Effector CD4-positive, alpha-beta T cell (primary cell): ENCODE measurements around the gene ANK3.

Experiments used
- DNase-seq: peaks from one replicate; pipeline ENCODE4 v3.0.0-alpha.2; 2020

Gene ANK3

DNA sequence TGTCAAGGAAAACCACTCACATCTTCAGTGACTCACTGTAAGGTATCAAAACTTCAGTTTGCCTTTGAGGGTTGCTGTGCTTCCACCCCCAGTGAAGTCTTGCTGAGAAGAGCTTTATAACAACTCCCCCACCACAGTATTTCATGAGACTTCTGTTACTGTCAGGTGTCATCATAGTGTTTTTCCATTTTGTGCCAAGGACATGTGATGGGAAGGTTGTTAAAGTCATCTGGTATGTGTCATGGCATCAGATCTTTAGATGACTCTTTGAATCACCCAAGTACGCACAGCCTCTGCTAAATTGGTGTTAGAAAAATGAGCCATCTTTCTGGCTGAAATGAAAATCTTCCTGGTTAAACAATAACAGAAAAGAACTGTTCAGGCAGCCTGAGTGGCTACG is 368.3 kb downstream of the ANK3 start:
- no peak for DNase-seq

DNA sequence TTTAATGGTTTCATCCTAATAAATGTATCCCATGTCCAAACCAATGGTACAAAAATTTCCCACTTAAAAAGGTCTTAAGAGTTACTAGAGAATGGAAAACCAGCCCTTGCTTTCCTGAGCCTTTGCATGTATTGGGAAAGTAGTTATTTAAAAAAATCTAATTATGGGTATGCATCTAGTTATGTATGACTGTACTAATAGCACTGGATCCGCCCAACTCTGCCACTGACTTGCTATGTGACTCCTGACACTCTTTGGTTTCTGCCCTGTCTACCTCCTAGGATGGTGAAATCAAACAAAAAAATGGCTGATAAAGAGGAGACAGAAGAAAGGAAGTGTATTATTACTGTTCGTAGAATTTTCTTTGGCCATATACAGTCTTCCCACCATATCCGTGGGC is 372.9 kb downstream of the ANK3 start:
- DNase-seq: no peak

DNA sequence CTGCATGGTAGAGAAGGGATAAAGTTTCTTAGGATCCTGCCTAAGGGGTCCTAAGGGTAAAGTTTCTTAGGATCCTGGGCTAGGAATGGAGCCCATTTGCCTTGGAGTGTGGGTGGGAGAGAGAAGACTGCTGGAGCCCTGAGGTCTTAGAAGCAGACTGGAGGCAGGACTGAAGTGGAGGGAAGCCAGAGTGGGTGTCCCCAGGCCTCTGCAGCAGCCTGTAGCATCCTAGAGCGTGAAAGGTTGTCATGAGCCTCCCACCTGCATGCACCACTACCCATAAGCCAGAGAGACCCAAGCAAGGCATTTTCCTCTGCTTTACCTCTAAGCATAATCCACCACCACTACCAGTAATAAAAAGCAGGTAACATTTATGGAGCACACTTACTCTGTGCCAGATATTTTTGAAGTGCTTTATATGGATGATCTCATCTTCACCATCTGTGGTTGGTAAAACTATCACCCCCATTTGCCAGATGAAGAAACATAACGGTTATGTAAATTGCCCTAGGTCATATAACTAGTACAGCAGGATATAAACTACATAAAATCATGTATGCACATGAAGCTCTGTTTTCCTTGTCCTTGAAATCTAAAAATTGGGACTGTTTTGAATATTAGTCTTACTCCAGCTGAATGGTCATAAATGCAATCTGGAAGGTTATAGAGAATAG is 379.8 kb downstream of the ANK3 start:
- DNase-seq: no peak

DNA sequence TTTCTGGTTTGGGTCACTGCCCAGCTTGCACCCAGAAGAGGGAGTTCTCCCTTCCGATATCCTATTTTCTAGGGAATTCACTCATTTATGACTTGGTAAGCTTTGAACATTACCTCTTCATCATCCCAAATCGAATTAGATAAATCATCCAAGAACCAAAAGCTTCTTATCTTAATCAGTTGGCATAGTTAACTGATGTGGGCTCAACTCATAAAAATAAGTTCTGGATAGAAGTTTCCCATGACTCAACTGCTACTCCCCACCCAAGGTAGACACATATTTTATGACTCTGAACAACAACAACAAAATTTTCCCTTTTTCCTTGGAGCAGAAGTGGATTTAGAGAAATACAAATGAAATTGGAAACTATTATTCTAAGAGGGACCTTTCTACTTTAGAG is 380.4 kb downstream of the ANK3 start:
- DNase-seq: no peak

DNA sequence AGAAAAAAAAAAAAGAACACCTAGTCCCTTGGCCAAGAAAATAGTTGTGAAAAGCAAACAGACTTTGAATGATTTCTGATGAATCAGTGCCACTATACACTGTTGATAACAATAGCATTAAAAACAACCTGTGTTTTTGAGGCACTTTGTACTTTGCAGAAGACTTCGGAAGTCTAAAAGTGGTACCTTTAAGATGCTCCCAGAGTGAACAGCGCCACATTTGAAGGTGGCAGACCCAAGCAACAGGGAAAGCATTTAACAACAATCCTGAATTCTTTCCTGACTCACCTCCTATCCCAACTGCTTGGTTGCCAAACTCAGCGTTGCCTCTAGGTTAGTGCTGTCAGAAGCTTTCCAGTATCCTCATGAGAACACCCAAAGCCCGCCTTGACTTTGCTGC is 380.9 kb downstream of the ANK3 start:
- DNase-seq: no peak

DNA sequence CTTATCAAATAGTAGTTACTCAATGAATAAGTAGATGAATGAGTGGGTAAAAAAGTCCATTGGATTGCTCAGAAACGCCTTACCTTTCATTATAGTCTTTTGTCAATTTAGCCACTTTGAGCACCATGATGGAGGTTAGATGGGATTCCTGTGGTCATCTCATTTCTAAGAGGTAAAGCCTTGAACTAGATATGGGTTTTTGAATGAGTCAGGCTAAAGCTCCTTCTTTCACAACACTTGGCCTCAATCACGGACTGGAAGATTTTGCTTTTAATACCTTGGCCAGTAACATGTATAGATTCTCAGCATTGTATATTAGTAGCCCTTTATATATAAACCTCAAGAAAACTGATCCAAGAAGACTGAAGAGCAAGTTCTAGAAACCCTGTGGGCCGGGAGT is 383.6 kb downstream of the ANK3 start:
- no peak for DNase-seq

DNA sequence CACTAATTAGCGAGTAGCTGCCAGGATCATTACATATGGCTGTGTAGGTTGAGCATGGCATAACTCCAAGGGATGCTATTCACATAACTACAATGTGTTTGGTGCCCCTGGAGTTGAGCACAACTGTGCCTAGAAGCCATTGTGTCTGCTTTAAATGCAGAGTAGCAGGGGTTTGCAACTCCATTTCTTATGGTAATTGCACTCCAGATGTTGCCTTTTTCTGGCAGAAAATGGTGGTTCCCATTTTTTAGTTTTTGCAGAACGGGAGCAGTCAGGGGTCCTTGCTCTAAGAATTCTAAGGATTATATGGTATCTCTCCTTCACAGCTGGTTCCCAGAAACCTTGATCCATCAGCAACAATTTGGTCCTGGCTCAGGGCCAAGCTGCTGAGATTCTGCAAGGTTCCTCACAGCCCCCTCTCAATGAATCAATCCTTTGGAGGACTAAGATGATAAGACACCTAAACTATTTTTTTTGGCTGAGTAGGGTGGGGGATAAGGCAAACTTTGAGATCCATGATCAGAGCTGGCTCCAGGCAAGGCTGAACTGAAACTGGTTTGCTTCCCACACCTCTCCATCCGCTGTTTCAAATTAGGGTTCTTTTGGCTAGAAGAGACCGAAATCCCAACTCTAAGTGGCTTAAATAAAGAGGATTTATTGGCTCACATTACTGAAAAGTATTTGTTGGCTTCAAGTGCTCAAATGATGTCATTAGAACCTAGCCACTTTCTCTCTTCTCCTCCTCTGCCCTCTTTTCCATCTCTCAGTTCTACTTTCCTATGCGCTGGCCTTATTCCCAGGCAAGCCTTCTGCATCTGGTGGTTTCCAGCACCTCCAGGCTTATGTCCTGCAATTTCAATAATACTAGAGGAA is 385.8 kb downstream of the ANK3 start:
- no peak for DNase-seq

DNA sequence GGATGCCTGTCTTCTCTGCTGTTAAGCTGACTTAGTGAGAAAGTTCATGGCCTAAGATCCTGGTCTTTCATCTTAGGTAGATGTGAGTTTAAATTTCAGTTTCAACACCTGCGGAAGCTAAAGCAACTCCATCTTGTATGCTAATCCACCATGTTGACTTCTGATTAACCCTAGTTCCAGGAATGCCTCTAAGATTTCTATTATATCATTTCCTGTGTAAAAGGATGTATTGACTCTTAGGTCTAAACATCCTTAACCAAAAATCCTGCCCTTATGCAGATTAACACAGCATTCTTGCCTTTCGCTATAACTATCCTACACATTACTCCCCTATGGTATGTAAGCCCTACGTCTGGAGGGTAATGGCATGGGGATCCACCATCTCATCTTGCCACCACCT is 388.9 kb downstream of the ANK3 start:
- no peak for DNase-seq

DNA sequence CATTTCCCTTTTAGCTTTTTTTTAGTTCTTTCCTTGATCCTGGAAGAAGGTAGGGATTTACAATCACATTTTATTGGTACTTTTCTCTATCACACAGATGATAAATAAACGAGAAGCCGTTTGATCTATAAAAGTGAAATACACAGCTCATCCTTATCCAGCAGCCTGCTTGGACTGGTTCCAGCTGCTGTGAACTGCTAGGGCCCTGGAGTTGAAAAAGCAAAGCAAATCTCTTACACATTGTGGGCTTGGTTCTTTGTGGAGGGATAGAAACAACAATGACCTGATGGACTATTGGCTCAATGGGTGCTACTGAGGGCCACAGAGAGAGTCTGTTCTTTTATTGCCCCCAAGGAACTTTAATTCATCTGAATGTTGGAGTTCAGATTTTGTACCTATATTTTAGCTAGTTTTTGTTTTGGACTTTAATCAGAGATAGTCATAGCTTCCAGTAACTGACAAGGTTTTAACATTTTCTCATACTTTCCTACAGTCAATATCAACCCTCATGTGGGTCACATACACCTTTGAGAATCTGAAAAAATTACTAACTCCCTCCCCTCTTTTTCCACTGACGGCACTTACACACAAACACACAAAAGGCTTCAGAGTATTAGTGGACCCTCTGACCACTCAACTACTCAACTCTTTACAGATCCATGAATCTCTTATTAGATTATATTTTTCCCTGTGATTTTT is 391.7 kb downstream of the ANK3 start:
- no peak for DNase-seq

DNA sequence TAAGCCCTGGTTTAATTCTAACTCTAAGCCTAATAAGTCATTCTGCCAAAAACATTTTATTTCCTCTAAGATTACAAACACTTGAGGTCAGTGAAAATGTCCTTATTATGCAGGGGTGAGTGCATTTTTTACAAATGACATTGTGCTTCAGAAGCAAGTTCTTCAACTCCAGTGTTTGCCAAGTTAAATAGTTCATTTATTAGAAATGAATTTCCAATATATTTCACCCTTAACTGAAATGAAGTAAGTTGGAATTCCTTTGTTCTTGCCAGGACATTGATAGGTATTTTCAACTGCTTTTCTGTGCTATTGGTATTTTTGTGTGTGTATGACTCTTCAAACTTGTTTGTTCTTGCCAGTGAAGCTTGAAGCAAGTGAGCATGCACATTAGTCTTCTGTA is 393.8 kb downstream of the ANK3 start:
- no peak for DNase-seq

DNA sequence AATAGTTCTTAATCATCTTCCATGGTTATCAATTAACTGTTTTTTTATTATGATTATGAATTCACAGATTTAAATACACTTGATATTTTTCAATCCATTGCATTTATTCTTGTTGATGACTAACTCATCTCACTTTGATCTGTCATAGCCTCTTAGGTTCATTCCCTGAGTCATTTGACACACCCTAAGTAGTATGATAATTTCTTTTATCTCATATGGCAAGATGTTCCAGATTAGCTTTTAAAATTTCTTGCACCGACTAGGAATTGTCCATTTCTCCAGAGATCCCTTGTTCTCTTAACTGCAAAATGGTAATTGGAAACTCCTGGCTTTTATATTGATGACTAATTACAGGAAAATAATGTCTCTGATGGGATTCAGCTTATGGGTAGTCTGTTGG is 395.7 kb downstream of the ANK3 start:
- DNase-seq: no peak

DNA sequence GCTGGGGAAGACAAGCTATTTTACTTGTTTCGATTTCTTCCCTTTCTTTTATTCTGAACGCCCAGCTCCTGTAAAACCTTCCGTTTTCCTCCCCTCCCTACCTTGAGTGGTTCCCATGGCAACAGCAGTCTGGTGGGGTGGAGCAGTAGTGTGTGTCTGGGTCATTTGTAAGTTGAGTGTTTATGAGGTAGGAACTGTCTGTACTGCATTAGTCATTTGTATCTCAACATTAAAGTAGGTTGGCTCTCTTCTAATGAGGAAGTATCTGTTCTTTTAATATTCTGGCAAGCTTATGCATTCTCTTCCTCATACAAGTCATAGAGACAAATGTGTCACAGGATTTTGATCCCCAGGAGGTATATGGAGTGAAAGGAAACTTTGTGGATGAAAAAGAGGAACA is 398.0 kb downstream of the ANK3 start:
- DNase-seq: no peak

DNA sequence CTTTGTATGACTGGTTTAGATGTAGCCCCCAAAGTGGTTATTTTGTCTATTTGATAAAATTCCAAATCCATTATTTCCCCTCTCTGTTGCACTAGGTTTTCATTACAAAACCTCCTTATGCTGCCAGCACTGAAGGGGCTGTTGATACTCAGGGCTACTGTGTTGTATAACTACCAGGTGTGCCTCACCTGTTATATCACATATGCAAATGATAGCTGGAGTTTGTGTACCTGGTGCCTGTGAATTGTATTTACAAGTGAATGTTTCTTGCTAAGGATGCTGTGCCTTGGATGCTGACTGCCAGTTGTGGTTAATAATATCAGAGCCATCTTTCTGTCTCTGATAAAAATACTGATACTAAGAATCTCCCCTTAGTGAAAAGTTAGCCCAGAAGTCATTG is 398.6 kb downstream of the ANK3 start:
- DNase-seq: no peak

DNA sequence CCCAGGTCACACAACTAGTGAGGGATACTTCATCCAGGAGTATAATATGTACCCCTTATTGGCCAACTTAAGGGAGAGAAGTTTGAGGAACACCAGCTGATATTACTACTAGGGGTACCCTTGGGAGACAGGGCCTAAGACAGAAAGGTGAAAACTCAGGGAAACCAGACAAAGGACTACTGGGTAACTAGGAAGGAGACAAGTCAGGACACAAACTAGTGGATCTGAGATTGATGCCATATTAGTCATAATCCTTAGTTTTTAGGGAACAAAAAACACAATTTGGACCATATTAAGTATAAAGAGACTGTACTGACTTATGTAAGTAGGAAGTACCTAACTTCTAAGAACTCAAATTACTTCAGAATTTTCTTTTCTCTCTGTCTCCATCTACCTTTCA is 404.0 kb downstream of the ANK3 start:
- no peak for DNase-seq

DNA sequence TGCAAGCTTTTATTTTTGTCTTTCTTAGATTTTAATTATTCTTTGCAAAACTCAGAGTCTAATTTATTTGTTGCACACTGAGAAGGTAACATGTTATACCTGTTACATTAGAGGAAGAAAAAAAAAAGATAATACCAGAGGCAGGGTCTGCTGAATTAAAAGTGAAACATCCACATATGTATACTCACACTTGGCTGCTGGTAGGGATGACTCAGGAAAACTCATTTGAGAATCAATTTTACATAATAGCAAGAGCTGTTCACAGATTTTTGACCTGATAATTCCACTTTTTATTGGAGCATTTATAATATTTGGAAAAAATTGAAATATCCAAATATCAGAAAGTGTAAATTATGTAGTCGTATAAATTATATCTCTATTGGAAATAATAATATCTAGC is 405.3 kb downstream of the ANK3 start:
- no peak for DNase-seq

DNA sequence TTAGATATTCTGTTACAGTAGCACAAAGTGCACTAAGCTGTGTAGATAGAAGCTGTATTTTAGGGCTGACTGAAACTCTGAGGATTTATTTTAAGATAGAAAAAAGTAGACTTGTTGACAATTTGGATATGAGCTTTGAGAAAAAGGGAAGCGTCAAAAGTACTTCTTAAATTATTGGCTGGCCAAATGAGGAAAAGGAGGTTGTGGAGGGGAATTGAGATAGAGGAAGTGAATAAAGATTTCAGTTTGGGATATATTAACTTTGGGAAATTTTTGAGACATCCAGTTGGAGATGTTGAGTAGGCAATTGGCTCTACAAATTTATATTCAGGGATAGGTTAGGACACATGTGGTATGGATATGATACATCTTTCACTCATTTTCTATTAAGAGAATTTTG is 409.3 kb downstream of the ANK3 start:
- no peak for DNase-seq

DNA sequence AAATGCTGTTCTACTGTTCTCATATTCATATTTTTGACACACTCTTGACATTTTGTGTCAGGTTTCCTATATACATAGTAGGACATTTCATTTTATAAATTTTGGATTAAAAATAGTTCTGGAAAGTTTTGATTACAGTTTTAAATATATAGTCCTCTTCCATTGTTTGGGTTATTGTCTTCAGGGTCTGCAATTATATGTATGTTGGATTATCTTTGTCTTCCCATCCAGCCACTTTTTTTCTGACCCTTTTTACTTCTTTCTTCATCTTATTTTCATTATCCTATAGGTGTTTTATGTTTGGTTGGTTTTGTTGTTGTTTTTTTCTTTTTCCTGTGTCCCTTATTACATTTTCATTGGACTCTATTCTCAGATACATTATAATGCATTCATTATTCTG is 412.2 kb downstream of the ANK3 start:
- no peak for DNase-seq

DNA sequence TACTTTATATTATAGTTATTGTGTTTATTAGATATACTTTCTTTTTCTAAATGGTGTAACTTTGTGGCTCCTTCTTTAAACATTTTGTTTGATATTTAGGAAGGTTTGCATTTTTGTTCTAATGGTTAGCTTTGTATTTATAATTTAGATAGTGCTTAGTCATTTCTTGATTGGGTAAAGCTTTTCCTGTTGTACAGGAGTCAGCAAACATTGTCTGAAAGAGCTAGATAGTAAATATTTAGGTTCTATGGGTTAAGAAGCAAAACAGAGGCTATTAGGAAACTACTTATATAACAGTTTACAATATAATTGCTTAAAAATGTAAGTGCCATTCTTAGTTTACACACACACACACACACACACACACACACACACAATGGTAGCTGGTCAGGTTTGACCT is 412.8 kb downstream of the ANK3 start:
- DNase-seq: no peak
